ENCODE data around the gene CEP57. TPM values are rescaled to one million over a fixed set of nuclear protein-coding genes. Genes with fewer than 3 reads are reported as not detected.

CEP57 gene
- total and polyA plus RNA-seq, 2 of the 13 experiments (the other 11 are each of a cell fraction or from before 2014, with no cell fraction given): 34.3 to 59.4 TPM

DNA sequence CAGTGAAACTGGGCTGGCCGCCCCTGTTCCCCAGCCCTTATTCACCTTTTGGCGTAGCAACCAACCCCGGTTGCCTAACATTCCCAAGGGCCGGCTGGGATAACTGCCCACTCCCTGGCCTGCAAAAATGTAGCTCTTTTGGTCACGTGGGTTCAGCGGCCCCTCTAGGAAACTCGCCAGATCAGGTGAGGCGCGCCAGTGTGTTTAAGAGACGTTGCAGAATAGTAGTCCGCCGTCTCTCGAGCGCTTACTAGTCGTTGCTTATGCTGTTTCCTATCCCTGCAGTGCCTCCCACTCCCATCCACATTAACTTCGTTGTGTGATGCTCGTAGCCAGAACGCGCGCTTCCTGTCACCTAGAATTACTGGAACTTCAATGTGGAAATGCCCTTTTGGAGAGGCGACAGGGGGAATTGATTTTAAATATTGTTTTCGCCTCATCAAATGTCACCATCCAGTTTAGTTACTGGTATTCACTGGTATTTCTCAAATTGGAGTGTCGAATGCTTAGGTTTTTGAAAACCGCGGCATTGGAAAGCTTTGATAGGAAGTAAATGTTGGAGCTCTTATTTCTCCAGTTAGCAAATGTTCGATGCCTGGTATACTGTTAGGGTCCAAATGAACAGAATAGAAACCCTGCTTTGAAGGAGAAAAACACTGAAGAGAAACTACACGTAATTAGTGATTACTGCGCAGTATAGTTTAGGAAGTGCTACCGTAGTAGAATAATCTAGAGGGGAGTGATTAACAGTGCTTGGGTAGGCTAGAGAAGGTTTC lies 823 bp downstream of the CEP57 start (continued):
- no peak for TF ChIP-seq JUND (CRISPR knock-in tag; IDR thresholded peaks at IDR 0.05)
- TF ChIP-seq, protein P1, sequence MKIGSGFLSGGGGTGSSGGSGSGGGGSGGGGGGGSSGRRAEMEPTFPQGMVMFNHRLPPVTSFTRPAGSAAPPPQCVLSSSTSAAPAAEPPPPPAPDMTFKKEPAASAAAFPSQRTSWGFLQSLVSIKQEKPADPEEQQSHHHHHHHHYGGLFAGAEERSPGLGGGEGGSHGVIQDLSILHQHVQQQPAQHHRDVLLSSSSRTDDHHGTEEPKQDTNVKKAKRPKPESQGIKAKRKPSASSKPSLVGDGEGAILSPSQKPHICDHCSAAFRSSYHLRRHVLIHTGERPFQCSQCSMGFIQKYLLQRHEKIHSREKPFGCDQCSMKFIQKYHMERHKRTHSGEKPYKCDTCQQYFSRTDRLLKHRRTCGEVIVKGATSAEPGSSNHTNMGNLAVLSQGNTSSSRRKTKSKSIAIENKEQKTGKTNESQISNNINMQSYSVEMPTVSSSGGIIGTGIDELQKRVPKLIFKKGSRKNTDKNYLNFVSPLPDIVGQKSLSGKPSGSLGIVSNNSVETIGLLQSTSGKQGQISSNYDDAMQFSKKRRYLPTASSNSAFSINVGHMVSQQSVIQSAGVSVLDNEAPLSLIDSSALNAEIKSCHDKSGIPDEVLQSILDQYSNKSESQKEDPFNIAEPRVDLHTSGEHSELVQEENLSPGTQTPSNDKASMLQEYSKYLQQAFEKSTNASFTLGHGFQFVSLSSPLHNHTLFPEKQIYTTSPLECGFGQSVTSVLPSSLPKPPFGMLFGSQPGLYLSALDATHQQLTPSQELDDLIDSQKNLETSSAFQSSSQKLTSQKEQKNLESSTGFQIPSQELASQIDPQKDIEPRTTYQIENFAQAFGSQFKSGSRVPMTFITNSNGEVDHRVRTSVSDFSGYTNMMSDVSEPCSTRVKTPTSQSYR (CRISPR knock-in tag; IDR thresholded peaks at IDR 0.05; ENCODE audit: borderline replicate concordance): no peak
- TF ChIP-seq, protein P2, sequence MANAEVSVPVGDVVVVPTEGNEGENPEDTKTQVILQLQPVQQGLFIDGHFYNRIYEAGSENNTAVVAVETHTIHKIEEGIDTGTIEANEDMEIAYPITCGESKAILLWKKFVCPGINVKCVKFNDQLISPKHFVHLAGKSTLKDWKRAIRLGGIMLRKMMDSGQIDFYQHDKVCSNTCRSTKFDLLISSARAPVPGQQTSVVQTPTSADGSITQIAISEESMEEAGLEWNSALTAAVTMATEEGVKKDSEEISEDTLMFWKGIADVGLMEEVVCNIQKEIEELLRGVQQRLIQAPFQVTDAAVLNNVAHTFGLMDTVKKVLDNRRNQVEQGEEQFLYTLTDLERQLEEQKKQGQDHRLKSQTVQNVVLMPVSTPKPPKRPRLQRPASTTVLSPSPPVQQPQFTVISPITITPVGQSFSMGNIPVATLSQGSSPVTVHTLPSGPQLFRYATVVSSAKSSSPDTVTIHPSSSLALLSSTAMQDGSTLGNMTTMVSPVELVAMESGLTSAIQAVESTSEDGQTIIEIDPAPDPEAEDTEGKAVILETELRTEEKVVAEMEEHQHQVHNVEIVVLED (CRISPR knock-in tag; IDR thresholded peaks at IDR 0.05; ENCODE audit: borderline replicate concordance): no peak
- TF ChIP-seq IKZF4 (CRISPR knock-in tag; IDR thresholded peaks at IDR 0.05; ENCODE audit: borderline replicate concordance, low read depth, not compliant biosample characterization): no peak
- peak; percentile 56; the same call in 1 of the 2 replicates for TF ChIP-seq DR1 (CRISPR knock-in tag; IDR thresholded peaks at IDR 0.05)
- peak; percentile 21; the same call in 1 of the 2 replicates for TF ChIP-seq TAF1 (CRISPR knock-in tag; IDR thresholded peaks at IDR 0.05)
- TF ChIP-seq, protein P3, sequence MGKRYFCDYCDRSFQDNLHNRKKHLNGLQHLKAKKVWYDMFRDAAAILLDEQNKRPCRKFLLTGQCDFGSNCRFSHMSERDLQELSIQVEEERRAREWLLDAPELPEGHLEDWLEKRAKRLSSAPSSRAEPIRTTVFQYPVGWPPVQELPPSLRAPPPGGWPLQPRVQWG (CRISPR knock-in tag; IDR thresholded peaks at IDR 0.05; ENCODE audit: borderline replicate concordance, low read depth): no peak
- no peak for TF ChIP-seq CAMTA2 (CRISPR knock-in tag; IDR thresholded peaks at IDR 0.05; ENCODE audit: borderline replicate concordance)
- no peak; the same call in 1 of the 2 replicates for TF ChIP-seq SAP130 (CRISPR knock-in tag; IDR thresholded peaks at IDR 0.05; ENCODE audit: low read depth)
- no peak for TF ChIP-seq ZNF136 (CRISPR knock-in tag; IDR thresholded peaks at IDR 0.05; ENCODE audit: low read depth)
- TF ChIP-seq, protein P4, sequence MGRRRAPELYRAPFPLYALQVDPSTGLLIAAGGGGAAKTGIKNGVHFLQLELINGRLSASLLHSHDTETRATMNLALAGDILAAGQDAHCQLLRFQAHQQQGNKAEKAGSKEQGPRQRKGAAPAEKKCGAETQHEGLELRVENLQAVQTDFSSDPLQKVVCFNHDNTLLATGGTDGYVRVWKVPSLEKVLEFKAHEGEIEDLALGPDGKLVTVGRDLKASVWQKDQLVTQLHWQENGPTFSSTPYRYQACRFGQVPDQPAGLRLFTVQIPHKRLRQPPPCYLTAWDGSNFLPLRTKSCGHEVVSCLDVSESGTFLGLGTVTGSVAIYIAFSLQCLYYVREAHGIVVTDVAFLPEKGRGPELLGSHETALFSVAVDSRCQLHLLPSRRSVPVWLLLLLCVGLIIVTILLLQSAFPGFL (CRISPR knock-in tag; IDR thresholded peaks at IDR 0.05): no peak
- no peak for TF ChIP-seq ELF3 (CRISPR knock-in tag; IDR thresholded peaks at IDR 0.05)
- no peak for TF ChIP-seq NFE2L2 (IDR thresholded peaks at IDR 0.05; ENCODE audit: low read length)
- TF ChIP-seq, protein P5, sequence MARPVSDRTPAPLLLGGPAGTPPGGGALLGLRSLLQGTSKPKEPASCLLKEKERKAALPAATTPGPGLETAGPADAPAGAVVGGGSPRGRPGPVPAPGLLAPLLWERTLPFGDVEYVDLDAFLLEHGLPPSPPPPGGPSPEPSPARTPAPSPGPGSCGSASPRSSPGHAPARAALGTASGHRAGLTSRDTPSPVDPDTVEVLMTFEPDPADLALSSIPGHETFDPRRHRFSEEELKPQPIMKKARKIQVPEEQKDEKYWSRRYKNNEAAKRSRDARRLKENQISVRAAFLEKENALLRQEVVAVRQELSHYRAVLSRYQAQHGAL (CRISPR knock-in tag; IDR thresholded peaks at IDR 0.05; ENCODE audit: not compliant biosample characterization): peak; percentile 28
- no peak for TF ChIP-seq SP1 (IDR thresholded peaks at IDR 0.05)
- TF ChIP-seq SP1 (CRISPR knock-in tag; IDR thresholded peaks at IDR 0.05): no peak
- TF ChIP-seq ZNF652 (CRISPR knock-in tag; IDR thresholded peaks at IDR 0.05; ENCODE audit: borderline replicate concordance, low read depth): no peak
- no peak for TF ChIP-seq EP300 (IDR thresholded peaks at IDR 0.05; ENCODE audit: low read depth in 2 of 2, low read length in 2 of 2)
- no peak for TF ChIP-seq EP300 (CRISPR knock-in tag; IDR thresholded peaks at IDR 0.05; ENCODE audit: borderline replicate concordance)
- TF ChIP-seq KDM3A (CRISPR knock-in tag; IDR thresholded peaks at IDR 0.05; ENCODE audit: low read depth): no peak
- TF ChIP-seq, protein P6, sequence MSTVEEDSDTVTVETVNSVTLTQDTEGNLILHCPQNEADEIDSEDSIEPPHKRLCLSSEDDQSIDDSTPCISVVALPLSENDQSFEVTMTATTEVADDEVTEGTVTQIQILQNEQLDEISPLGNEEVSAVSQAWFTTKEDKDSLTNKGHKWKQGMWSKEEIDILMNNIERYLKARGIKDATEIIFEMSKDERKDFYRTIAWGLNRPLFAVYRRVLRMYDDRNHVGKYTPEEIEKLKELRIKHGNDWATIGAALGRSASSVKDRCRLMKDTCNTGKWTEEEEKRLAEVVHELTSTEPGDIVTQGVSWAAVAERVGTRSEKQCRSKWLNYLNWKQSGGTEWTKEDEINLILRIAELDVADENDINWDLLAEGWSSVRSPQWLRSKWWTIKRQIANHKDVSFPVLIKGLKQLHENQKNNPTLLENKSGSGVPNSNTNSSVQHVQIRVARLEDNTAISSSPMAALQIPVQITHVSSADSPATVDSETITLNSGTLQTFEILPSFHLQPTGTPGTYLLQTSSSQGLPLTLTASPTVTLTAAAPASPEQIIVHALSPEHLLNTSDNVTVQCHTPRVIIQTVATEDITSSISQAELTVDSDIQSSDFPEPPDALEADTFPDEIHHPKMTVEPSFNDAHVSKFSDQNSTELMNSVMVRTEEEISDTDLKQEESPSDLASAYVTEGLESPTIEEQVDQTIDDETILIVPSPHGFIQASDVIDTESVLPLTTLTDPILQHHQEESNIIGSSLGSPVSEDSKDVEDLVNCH (CRISPR knock-in tag; IDR thresholded peaks at IDR 0.05): no peak
